Esophagus squamous epithelium (tissue), 5 donors: Measurements from ENCODE around the gene VASH2. TPM values are rescaled to one million over a fixed set of nuclear protein-coding genes. Genes with fewer than 3 reads are reported as not detected.

ENCODE experiments used
- DNase-seq: peaks from one replicate; lab custom pipeline; 2025; lab: John Stamatoyannopoulos, UW
- H3K27ac ChIP-seq, 4 donors: fragments of 200-600 bp; sonication (generic); one replicate each; pipeline ENCODE4 v1.5.1; 2016 to 2019; ENCODE audit warnings: mild to moderate bottlenecking in 1 of 4
- H3K27me3 ChIP-seq, 4 donors: fragments of 200-600 bp; sonication (generic); 1 replicate in 3 of 4; 2 replicates in 1 of 4; pipeline versions ENCODE4 v1.5.1 to v1.6.0; 2017 to 2021; ENCODE audit warnings: antibody characterized with exemption in 1 of 4
- H3K36me3 ChIP-seq, 3 donors: fragments of 200-600 bp; sonication (generic); one replicate each; pipeline ENCODE4 v1.5.1; 2016 to 2019
- H3K4me1 ChIP-seq, 3 donors: fragments of 200-600 bp; sonication (generic); one replicate each; pipeline ENCODE4 v1.5.1; 2017 to 2019
- H3K4me3 ChIP-seq, 4 donors: fragments of 200-600 bp; sonication (generic); 1 replicate in 3 of 4; 2 replicates in 1 of 4; pipeline ENCODE4 v1.5.1; 2016 to 2019; ENCODE audit warnings: mild to moderate bottlenecking in 2 of 4, moderate library complexity in 1 of 4
- H3K9me3 ChIP-seq, 3 donors: fragments of 200-600 bp; sonication (generic); one replicate each; pipeline ENCODE4 v1.5.1; 2016 to 2019
- CTCF ChIP-seq, 6 experiments: fragments of 450-650 bp in 4 of 6; fragments of 200-600 bp in 2 of 6; sonication (generic) in 2 of 6; IDR thresholded peaks; one replicate each; pipeline ENCODE4 v1.5.1; 2016 to 2019; ENCODE audit warnings: antibody characterized with exemption in 6 of 6, mild to moderate bottlenecking in 4 of 6, moderate library complexity in 4 of 6
- POLR2A ChIP-seq, 4 donors: fragments of 450-650 bp; IDR thresholded peaks; one replicate each; pipeline ENCODE4 v1.6.1; 2017; ENCODE audit warnings: antibody characterized with exemption in 4 of 4, mild to moderate bottlenecking in 4 of 4, moderate library complexity in 3 of 4
- WGBS, 2 donors: methylation state at CpG; one replicate each; pipeline ENCODE4 v1.1.5; 2018; 5-methylcytosine and 5-hydroxymethylcytosine counted together
- intact Hi-C: fragments of 100-400 bp; cut with DNase I; formaldehyde crosslinking; loops from one replicate; pipeline ENCODE4 v1.15.0; 2022
- total RNA-seq, 4 donors: library from RNA; depleted of rRNA; stranded (reverse); fragments of >200 nt; gene quantifications; one replicate each; pipeline ENCODE4 v1.1.0, GENCODE V29; 2016
- donor health status: DM: yes; HTN: yes; CAD: no.

VASH2 gene
- total RNA-seq, 4 donors from 2014 or later = 0.27 to 3.4 (median 2.4) TPM

DNA sequence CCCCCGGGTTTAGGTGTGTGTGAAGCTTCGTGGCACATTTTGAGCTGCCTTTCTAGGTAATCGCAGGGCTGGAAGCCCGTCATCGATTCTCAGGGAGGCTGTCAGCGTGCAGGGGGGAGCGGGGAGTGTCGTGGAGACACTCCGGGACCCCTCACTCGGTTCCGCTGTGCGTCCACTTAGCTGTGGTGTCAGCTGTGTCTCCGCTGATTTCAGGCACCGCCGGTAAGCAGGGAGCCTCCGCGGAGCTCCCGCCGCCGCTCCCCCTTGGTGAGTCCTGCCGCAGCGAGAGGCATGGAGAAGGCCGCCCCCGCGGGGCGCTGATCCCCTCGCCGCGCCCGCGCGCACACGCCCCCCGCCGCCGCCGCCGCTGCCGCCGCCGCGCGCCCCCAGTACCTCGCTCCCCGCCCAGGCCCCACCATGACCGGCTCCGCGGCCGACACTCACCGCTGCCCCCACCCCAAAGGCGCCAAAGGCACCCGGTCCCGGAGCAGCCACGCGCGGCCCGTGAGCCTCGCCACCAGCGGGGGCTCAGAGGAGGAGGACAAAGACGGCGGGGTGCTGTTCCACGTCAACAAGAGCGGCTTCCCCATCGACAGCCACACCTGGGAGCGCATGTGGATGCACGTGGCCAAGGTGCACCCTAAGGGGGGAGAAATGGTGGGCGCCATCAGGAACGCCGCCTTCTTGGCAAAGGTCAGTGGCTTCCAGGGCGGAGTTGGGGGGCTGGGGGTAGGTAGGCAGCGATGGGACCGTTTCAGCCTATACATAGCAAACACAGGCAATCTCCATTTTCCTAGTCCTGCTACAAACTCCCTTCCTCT, 995 bp downstream of the VASH2 start:
- Histone ChIP-seq H3K27ac (peak overlapping the region in 3 of 4 donors; percentile 62 to 74 (median 65)), H3K9me3 (no peaks in the 10 kb centered on the region), H3K4me1 (peaks cover 15 to 37% (median 18%) of the 10 kb centered on the region in 3 donors), H3K36me3 (no peaks in the 10 kb centered on the region), H3K4me3 (peak overlapping the region; percentile 41 to 68 (median 58)), H3K27me3 (peaks cover 0 to 38% (median 3%) of the 10 kb centered on the region in 4 donors)
- intact Hi-C loops = no loop called here
- no peak for DNase-seq
- TF ChIP-seq CTCF (IDR thresholded peaks at IDR 0.05) (no peak), POLR2A (IDR thresholded peaks at IDR 0.05) (no peak)
- WGBS, 2 donors = 19 to 51% methylated on average over 6 to 10 of the region's 72 CpGs

- H3K9me3 ChIP-seq = no peaks in the 10 kb centered on the region
- no peak for DNase-seq
- intact Hi-C loops = no loop called here
- H3K4me3 ChIP-seq = peak overlapping the region in 3 of 4 donors; percentile 54 to 68 (median 62)
- 15 to 27% methylated on average over 4 of the region's 4 CpGs for WGBS, 2 donors
- H3K27ac ChIP-seq = peak overlapping the region in 3 of 4 donors; percentile 44 to 74 (median 65)
- H3K27me3 ChIP-seq = peaks cover 0 to 38% (median 3%) of the 10 kb centered on the region in 4 donors
- no peaks in the 10 kb centered on the region for H3K36me3 ChIP-seq
- TF ChIP-seq CTCF (IDR thresholded peaks at IDR 0.05) (no peak), POLR2A (IDR thresholded peaks at IDR 0.05) (no peak)
- H3K4me1 ChIP-seq = peaks cover 15 to 37% (median 18%) of the 10 kb centered on the region in 3 donors
Observed at GRCh38 chr1:212951947-212952640, 1.8 kb downstream of the VASH2 start.

- WGBS, 2 donors = 46 to 59% methylated on average over 8 of the region's 8 CpGs
- Histone ChIP-seq H3K4me3 (peak overlapping the region in 1 of 4 donors; percentile 18), H3K9me3 (no peaks in the 10 kb centered on the region), H3K27ac (peak overlapping the region in 3 of 4 donors; percentile 44 to 65 (median 55)), H3K36me3 (no peaks in the 10 kb centered on the region), H3K4me1 (peaks cover 15 to 37% (median 18%) of the 10 kb centered on the region in 3 donors), H3K27me3 (peaks cover 0 to 38% (median 3%) of the 10 kb centered on the region in 4 donors)
- TF ChIP-seq POLR2A (IDR thresholded peaks at IDR 0.05) (no peak), CTCF (IDR thresholded peaks at IDR 0.05) (no peak)
- no peak for DNase-seq
- intact Hi-C loops = no loop called here
Observed at GRCh38 chr1:212952641-212952976, 2.3 kb downstream of the VASH2 start.

DNA sequence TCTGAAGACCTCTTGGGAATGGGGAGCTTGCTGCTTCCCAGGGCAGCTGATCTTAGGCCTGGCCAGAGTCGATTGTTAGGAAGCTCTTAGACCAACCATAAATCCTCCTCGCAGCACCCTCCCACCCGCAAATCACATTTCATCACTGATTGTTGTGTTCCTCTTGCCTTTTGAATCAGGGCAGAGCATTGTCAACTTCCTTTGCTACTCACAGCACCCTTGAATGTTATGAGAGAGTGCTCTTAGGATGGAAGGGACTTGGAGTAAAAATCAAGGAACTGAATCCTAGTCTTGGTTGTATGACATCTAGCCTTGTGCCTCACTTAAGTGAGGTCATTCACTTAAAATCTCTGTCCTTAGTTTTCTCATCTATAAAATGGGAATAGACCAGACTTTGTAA, 3.0 kb downstream of the VASH2 start:
- 76 to 100% methylated on average over 1 to 3 of the region's 3 CpGs for WGBS, 2 donors
- intact Hi-C loops = no loop called here
- Histone ChIP-seq H3K36me3 (no peaks in the 10 kb centered on the region), H3K4me1 (peaks cover 15 to 37% (median 18%) of the 10 kb centered on the region in 3 donors), H3K27ac (peak overlapping the region in 1 of 4 donors; percentile 65), H3K4me3 (no peak overlapping the region), H3K9me3 (no peaks in the 10 kb centered on the region), H3K27me3 (peaks cover 0 to 38% (median 3%) of the 10 kb centered on the region in 4 donors)
- DNase-seq = no peak
- TF ChIP-seq POLR2A (IDR thresholded peaks at IDR 0.05) = no peak

GRCh38 chr1:212954514-212954913, 4.2 kb downstream of the VASH2 start:
- WGBS, 2 donors = 74 to 87% methylated on average over 6 of the region's 6 CpGs
- Histone ChIP-seq H3K4me3 (no peak overlapping the region), H3K27ac (no peak overlapping the region), H3K27me3 (peaks cover 0 to 32% (median 3%) of the 10 kb centered on the region in 4 donors), H3K4me1 (peaks cover 15 to 37% (median 18%) of the 10 kb centered on the region in 3 donors), H3K36me3 (no peaks in the 10 kb centered on the region), H3K9me3 (no peaks in the 10 kb centered on the region)
- intact Hi-C loops = no loop called here
- TF ChIP-seq POLR2A (IDR thresholded peaks at IDR 0.05) (no peak), CTCF (IDR thresholded peaks at IDR 0.05) (no peak)
- no peak for DNase-seq
